ENCODE results near the gene FNTB.

FNTB gene

GRCh38 chr14:64986648-64987437, at the start of gene FNTB:
TSS of gene FNTB (plus strand) at chr14:64986895. CDS start at chr14:64986954, 59 bp downstream.
- DNase-seq (ENCODE audit: low read depth in 2 of 2): peak; percentile 89 to 91

GRCh38 chr14:64937171-64937820, 49.4 kb upstream of the FNTB start:
- no peak for DNase-seq (ENCODE audit: low read depth in 2 of 2)

GRCh38 chr14:64937821-64938193, 48.9 kb upstream of the FNTB start:
- no peak for DNase-seq (ENCODE audit: low read depth in 2 of 2)

GRCh38 chr14:64938972-64939816, 47.5 kb upstream of the FNTB start:
- no peak for DNase-seq (ENCODE audit: low read depth in 2 of 2)

- DNase-seq (ENCODE audit: low read depth in 2 of 2): no peak
Measured at GRCh38 chr14:64939817-64940190, 46.9 kb upstream of the FNTB start.

- DNase-seq (ENCODE audit: low read depth in 2 of 2): no peak
Measured at GRCh38 chr14:64940336-64940910, 46.3 kb upstream of the FNTB start.

GRCh38 chr14:64942531-64943111, 44.1 kb upstream of the FNTB start, which contains the start of gene GPX2:
TSS of gene GPX2 (minus strand) at chr14:64942745. CDS start at chr14:64942726, 19 bp downstream.
- no peak for DNase-seq (ENCODE audit: low read depth in 2 of 2)

- no peak for DNase-seq (ENCODE audit: low read depth in 2 of 2)
Measured at GRCh38 chr14:64943556-64943955, 43.1 kb upstream of the FNTB start.

- DNase-seq (ENCODE audit: low read depth in 2 of 2): no peak
Measured at GRCh38 chr14:64944041-64944440, 42.7 kb upstream of the FNTB start.

- DNase-seq (ENCODE audit: low read depth in 2 of 2): no peak
Measured at GRCh38 chr14:64944861-64945260, 41.8 kb upstream of the FNTB start.

- DNase-seq (ENCODE audit: low read depth in 2 of 2): no peak
Measured at GRCh38 chr14:64945431-64946178, 41.1 kb upstream of the FNTB start.

GRCh38 chr14:64946310-64947045, 40.2 kb upstream of the FNTB start:
- no peak for DNase-seq (ENCODE audit: low read depth in 2 of 2)

- no peak for DNase-seq (ENCODE audit: low read depth in 2 of 2)
Measured at GRCh38 chr14:64947710-64948611, 38.7 kb upstream of the FNTB start.

- no peak for DNase-seq (ENCODE audit: low read depth in 2 of 2)
Measured at GRCh38 chr14:64948612-64949210, 38.0 kb upstream of the FNTB start.

- no peak for DNase-seq (ENCODE audit: low read depth in 2 of 2)
Measured at GRCh38 chr14:64950889-64951288, 35.8 kb upstream of the FNTB start.

- no peak for DNase-seq (ENCODE audit: low read depth in 2 of 2)
Measured at GRCh38 chr14:64951291-64951690, 35.4 kb upstream of the FNTB start.

- DNase-seq (ENCODE audit: low read depth in 2 of 2): no peak
Measured at GRCh38 chr14:64951724-64952123, 35.0 kb upstream of the FNTB start.

GRCh38 chr14:64952598-64953309, 33.9 kb upstream of the FNTB start:
- DNase-seq (ENCODE audit: low read depth in 2 of 2): no peak

Data from stimulated activated CD8-positive, alpha-beta memory T cell treated with anti-CD3 and anti-CD28 coated beads, Interleukin-7, amount 100 ng/mL, for 4 hours (primary cell).